ENCODE data around the gene HPCAL1.

- TF ChIP-seq, protein P1, sequence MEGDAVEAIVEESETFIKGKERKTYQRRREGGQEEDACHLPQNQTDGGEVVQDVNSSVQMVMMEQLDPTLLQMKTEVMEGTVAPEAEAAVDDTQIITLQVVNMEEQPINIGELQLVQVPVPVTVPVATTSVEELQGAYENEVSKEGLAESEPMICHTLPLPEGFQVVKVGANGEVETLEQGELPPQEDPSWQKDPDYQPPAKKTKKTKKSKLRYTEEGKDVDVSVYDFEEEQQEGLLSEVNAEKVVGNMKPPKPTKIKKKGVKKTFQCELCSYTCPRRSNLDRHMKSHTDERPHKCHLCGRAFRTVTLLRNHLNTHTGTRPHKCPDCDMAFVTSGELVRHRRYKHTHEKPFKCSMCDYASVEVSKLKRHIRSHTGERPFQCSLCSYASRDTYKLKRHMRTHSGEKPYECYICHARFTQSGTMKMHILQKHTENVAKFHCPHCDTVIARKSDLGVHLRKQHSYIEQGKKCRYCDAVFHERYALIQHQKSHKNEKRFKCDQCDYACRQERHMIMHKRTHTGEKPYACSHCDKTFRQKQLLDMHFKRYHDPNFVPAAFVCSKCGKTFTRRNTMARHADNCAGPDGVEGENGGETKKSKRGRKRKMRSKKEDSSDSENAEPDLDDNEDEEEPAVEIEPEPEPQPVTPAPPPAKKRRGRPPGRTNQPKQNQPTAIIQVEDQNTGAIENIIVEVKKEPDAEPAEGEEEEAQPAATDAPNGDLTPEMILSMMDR (IDR thresholded peaks at IDR 0.05), result no peak
- TF ChIP-seq POLR2A (IDR thresholded peaks at IDR 0.05), result no peak
These were observed 40.5 kb downstream of the HPCAL1 start for GRCh38 chr2:10343191-10343590.

Data from testis (tissue), 2 donors.